Measurements from ENCODE around the gene C11orf24.

DNA sequence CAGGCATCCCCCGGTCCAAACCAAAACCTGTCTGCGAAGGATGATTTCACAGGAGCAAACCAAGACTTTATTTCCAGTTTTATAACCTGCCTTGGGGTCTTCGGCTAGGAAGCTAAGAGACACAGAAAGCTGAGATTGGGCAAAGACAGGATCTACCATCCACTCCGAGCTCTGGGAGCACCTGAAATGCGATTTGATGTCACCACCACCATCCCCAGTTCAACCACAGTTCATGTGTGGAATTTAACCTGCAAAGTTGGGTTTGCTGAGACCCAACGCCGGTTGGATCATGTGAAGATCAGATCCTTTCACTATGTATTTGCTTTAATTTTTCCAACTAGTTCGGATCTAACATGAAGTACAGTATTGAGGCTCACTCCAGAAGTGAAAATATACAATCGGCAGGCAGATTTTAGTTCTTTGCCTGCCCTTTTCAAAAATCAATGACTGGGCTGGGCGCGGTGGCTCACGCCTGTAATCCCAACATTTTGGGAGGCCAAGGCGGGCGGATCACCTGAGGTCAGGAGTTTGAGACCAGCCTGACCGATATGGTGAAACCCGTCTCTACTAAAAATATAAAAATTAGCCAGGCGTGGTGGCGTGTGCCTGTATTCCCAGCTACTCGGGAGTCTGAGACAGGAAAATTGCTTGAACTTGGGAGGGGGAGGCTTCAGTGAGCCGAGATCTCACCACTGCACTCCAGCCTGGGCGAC is 1.4 kb upstream of the C11orf24 start:
- TF ChIP-seq CTCF (IDR thresholded peaks at IDR 0.05) (no peak), POLR2A (IDR thresholded peaks at IDR 0.05) (no peak)

All from heart left ventricle (tissue), 13 donors.